DOHH2 (cell line): ENCODE data around the gene TNXB.
"Not testable (repeated sequence)": the region's sequence is repeated elsewhere in the genome, so short reads cannot be mapped to it uniquely, and the experiment has no call there.

Source experiments
- H3F3A ChIP-seq: fragments of 200-600 bp; sonication (generic), shearing (Covaris generic); 2 replicates; pipeline ENCODE4 v1.6.0; 2016; ENCODE audit warnings: antibody characterized with exemption, mild to moderate bottlenecking; ENCODE audit not compliant: control insufficient read depth, insufficient read depth
- H3K27ac ChIP-seq: fragments of 200-600 bp; sonication (generic); 2 replicates; pipeline ENCODE4 v1.5.1; 2014; ENCODE audit warnings: low read depth, mild to moderate bottlenecking, low read length, moderate library complexity
- H3K27me3 ChIP-seq: fragments of 200-600 bp; sonication (generic); 2 replicates; pipeline ENCODE4 v1.6.1; 2014; ENCODE audit warnings: mild to moderate bottlenecking, low read length, mixed read lengths; ENCODE audit not compliant: control insufficient read depth
- H3K36me3 ChIP-seq: fragments of 200-600 bp; sonication (generic); 2 replicates; pipeline ENCODE4 v1.6.1; 2014; ENCODE audit warnings: mild to moderate bottlenecking, low read length, moderate library complexity, mixed read lengths; ENCODE audit not compliant: control insufficient read depth
- H3K4me1 ChIP-seq: fragments of 200-600 bp; sonication (generic); 2 replicates; pipeline ENCODE4 v1.6.1; 2014; ENCODE audit warnings: mild to moderate bottlenecking, low read length, mixed read lengths; ENCODE audit not compliant: control insufficient read depth
- H3K4me2 ChIP-seq: fragments of 200-600 bp; sonication (generic); 2 replicates; pipeline ENCODE4 v1.6.0; 2014; ENCODE audit warnings: mild to moderate bottlenecking, low read length, moderate library complexity
- H3K4me3 ChIP-seq: fragments of 200-600 bp; sonication (generic); 2 replicates; pipeline ENCODE4 v1.5.1; 2014; ENCODE audit warnings: mild to moderate bottlenecking, low read length, mixed read lengths
- H3K79me2 ChIP-seq: fragments of 200-600 bp; sonication (generic); 2 replicates; pipeline ENCODE4 v1.6.1; 2014; ENCODE audit warnings: mild to moderate bottlenecking, low read length, mixed read lengths; ENCODE audit not compliant: control insufficient read depth
- H3K9me2 ChIP-seq: fragments of 200-600 bp; sonication (generic); replicated peaks from 2 replicates; pipeline ENCODE4 v1.6.1; 2014; ENCODE audit warnings: mild to moderate bottlenecking, low read length, mixed read lengths; ENCODE audit not compliant: control insufficient read depth
- H3K9me3 ChIP-seq: fragments of 200-600 bp; sonication (generic); 2 replicates; pipeline ENCODE4 v1.6.1; 2014; ENCODE audit warnings: antibody characterized with exemption, low read length, mixed read lengths; ENCODE audit not compliant: control insufficient read depth, insufficient read depth
- H4K20me1 ChIP-seq: fragments of 200-600 bp; sonication (generic); 2 replicates; pipeline ENCODE4 v1.6.0; 2014; ENCODE audit warnings: low read depth, mild to moderate bottlenecking, antibody characterized with exemption, low read length, moderate library complexity; ENCODE audit not compliant: control insufficient read depth, insufficient read depth

Gene TNXB

GRCh38 chr6:32022100-32022499, 87.0 kb downstream of the TNXB start:
- not testable (repeated sequence) for H3K4me2 ChIP-seq, H3K4me3 ChIP-seq, H3K4me1 ChIP-seq, H3K9me3 ChIP-seq, H3K9me2 ChIP-seq, H3K27ac ChIP-seq, H3K79me2 ChIP-seq, H3K36me3 ChIP-seq, H3F3A ChIP-seq, H3K27me3 ChIP-seq, H4K20me1 ChIP-seq

DNA sequence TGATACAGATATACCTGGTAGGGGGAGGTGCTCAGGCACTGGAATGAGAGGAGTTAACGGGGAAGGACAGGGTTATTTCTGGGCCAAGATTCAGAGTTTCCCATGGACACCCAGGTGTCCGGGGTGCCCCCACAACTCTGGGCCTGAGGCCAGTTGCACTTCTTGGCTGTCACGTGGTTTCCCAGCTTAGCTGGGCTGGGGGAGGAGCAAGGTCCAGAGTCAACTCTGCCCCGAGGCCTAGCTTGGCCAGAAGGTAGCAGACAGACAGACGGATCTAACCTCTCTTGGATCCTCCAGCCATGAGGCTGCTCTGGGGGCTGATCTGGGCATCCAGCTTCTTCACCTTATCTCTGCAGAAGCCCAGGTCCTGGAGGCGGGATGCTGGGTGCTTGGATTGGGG, 94.6 kb downstream of the TNXB start, which contains the start of gene C4B:
Gene C4B (plus strand): TSS at position 249 of the 400 bp plus-strand sequence. CDS start 51 bp downstream, at position 300.
- H3K9me2 ChIP-seq, H3K36me3 ChIP-seq, H4K20me1 ChIP-seq, H3K4me2 ChIP-seq, H3K27ac ChIP-seq, H3K4me3 ChIP-seq, H3F3A ChIP-seq, H3K4me1 ChIP-seq, H3K79me2 ChIP-seq, H3K27me3 ChIP-seq, H3K9me3 ChIP-seq: not testable (repeated sequence)

DNA sequence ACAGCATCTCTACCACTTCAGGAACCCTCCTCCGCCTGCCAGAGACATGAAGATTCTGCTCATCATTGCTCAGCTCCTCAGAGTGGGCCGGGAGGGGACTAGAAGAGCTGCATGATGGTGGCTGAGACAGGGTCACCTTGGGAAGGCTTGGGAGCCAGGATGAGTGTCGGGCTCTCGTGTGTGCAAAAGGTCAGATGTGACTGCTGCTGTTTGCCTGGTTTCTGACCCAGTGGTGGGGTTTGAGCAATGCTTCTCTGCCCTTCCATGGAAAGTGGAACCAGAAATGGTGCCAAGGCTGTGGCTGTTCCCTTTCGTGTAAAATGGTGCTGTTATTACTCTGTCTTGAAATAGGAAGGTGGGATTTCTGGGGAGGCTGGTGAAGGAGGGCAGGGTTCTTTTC, 95.4 kb downstream of the TNXB start:
- not testable (repeated sequence) for H3K9me3 ChIP-seq, H3K4me3 ChIP-seq, H3K27me3 ChIP-seq, H3K4me1 ChIP-seq, H3K27ac ChIP-seq, H3K79me2 ChIP-seq, H4K20me1 ChIP-seq, H3K36me3 ChIP-seq, H3F3A ChIP-seq, H3K9me2 ChIP-seq, H3K4me2 ChIP-seq

DNA sequence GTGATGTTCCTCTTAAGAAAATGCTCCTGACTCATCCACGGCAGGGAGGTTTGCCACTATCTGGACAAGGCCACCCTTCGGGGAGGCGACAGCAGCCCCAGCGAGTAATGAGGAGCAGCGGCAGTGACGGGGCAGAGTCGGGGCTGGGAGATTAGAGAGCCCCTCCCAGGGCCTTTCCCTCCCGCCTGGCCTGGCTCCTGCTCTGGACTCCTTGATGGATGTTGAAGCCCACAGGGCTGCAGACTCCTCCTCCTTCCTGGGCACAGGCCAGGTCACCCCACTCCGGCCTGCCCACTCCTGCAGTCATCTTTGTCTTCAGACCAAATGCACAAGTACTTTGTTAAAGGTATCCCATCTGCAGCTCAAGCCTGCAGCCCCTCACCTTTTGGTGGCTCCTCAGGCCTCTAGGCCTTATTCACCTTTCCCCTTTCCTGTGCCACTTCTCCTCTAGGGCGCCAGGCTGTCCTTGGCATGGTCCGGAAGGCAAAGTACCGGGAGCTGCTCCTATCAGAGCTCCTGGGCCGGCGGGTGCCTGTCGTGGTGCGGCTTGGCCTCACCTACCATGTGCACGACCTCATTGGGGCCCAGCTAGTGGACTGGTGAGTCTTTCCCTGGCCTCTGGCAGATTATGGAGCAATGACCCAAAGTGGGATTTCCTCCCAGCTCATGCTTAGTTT, 96.1 kb downstream of the TNXB start:
- not testable (repeated sequence) for H3K27ac ChIP-seq, H3K36me3 ChIP-seq, H3K4me2 ChIP-seq

GRCh38 chr6:32010856-32011530, 98.1 kb downstream of the TNXB start:
- not testable (repeated sequence) for H3K4me2 ChIP-seq, H3K79me2 ChIP-seq, H3F3A ChIP-seq, H4K20me1 ChIP-seq, H3K9me3 ChIP-seq, H3K9me2 ChIP-seq, H3K4me1 ChIP-seq, H3K27me3 ChIP-seq, H3K4me3 ChIP-seq, H3K27ac ChIP-seq, H3K36me3 ChIP-seq

More for the DNA sequence above, 96.1 kb downstream of the TNXB start:
- H3K4me3 ChIP-seq, H4K20me1 ChIP-seq, H3F3A ChIP-seq, H3K9me2 ChIP-seq, H3K27me3 ChIP-seq, H3K9me3 ChIP-seq, H3K4me1 ChIP-seq, H3K79me2 ChIP-seq: not testable (repeated sequence)

DNA sequence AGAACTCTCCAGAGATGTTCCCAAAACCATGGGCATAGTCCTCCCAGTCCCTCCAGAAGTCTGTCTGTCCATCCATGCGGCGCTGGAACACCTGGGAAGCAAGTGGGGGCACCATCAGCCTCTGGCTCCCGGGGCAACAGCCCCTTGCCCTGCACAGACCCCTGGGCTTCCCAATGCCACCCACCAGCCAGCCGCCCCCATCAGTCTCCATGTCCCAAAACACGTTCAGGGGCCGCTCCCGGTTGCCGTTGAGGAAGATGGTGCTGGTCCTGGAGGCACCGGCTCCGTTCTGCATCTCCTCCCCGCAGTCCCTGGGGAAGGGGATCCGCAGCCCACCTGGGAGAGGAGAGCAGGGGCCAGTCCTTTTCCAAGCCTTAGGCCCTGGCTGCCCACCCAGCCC, 99.6 kb downstream of the TNXB start:
- H3K9me3 ChIP-seq, H3K79me2 ChIP-seq, H3K4me2 ChIP-seq, H3K9me2 ChIP-seq, H3K4me1 ChIP-seq, H3K4me3 ChIP-seq, H4K20me1 ChIP-seq, H3K27me3 ChIP-seq, H3K36me3 ChIP-seq, H3F3A ChIP-seq, H3K27ac ChIP-seq: not testable (repeated sequence)

- H3K9me3 ChIP-seq, H3K27ac ChIP-seq, H3K4me3 ChIP-seq, H3K27me3 ChIP-seq, H3K36me3 ChIP-seq, H4K20me1 ChIP-seq, H3F3A ChIP-seq, H3K79me2 ChIP-seq, H3K4me2 ChIP-seq, H3K4me1 ChIP-seq, H3K9me2 ChIP-seq: not testable (repeated sequence)
Measured at GRCh38 chr6:32008616-32009015, 100.5 kb downstream of the TNXB start.

DNA sequence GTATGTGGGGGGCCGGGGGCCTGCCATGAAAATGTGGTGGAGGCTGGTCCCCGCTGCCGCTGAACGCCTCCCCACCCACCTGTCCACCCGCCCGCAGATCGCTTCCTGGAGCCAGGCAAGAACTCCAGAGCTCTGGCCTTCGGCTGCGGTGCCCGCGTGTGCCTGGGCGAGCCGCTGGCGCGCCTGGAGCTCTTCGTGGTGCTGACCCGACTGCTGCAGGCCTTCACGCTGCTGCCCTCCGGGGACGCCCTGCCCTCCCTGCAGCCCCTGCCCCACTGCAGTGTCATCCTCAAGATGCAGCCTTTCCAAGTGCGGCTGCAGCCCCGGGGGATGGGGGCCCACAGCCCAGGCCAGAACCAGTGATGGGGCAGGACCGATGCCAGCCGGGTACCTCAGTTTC, 101.1 kb downstream of the TNXB start:
- not testable (repeated sequence) for H3K4me3 ChIP-seq, H3F3A ChIP-seq, H3K79me2 ChIP-seq, H4K20me1 ChIP-seq, H3K27me3 ChIP-seq, H3K36me3 ChIP-seq, H3K4me1 ChIP-seq, H3K27ac ChIP-seq, H3K9me2 ChIP-seq, H3K4me2 ChIP-seq, H3K9me3 ChIP-seq
